Erythroblast (primary cell): ENCODE measurements around the gene CHRDL1.

Experiments
- GATA1 ChIP-seq: IDR thresholded peaks from 2 replicates; pipeline ENCODE4 v1.6.1; 2011; ENCODE audit warnings: low read depth, mild to moderate bottlenecking, control low read depth, low read length, moderate library complexity
- POLR2A ChIP-seq: IDR thresholded peaks from 2 replicates; pipeline ENCODE4 v1.6.1; 2011; ENCODE audit warnings: mild to moderate bottlenecking, low read length

- TF ChIP-seq POLR2A (no peak), GATA1 (no peak)
Measured at GRCh38 chrX:110825972-110826371, 30.4 kb upstream of the CHRDL1 start.
